GM21367 (cell line): Measurements from ENCODE around the gene PIP4K2A.
A peak's percentile ranks its signal among the peaks of the same experiment; 100 is the strongest.

Experiments
- ATAC-seq: cut with Tn5 transposase; IDR thresholded peaks from one replicate; pipeline ENCODE4 v1.9.1; 2021; ENCODE audit not compliant: unreplicated experiment

The PIP4K2A gene

DNA sequence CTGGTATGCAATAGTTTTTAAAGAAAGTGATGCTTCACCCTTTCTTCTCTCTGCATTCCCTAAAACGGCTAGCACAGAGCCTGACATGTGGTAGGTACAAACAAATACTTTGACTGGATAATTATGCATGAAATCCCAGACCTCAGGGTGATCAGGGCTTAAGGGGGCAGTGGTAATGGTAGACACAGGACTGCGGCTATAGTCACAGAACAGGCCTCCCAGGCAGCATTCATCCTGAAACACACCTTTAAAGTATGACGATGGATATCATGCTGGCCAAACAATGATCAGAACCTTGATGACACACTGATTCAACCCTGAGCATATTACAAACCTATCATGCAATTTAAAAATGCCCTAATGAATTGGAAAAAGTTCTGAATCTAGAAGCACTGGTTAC lies 110.8 kb downstream of the PIP4K2A start:
- ATAC-seq: no peak

DNA sequence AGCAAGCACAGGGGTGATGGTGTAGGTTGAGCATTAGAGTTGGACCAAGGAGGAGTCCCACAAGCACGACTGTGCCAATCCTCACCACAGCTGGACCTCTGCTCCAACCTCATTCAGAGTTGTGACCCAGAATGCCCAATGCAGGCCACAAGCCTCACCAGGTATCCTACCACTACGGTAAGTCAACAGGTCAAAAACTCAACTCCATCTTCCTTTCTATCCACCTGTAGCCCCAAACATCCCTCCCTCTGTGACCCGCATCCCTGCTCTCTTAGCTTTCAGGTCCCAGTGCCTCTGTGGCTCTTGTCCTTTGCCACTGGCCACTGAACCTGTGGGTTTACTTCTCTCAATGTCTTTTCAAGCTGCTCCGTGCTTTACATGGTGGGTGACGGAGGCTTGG lies 112.8 kb downstream of the PIP4K2A start:
- ATAC-seq: no peak

DNA sequence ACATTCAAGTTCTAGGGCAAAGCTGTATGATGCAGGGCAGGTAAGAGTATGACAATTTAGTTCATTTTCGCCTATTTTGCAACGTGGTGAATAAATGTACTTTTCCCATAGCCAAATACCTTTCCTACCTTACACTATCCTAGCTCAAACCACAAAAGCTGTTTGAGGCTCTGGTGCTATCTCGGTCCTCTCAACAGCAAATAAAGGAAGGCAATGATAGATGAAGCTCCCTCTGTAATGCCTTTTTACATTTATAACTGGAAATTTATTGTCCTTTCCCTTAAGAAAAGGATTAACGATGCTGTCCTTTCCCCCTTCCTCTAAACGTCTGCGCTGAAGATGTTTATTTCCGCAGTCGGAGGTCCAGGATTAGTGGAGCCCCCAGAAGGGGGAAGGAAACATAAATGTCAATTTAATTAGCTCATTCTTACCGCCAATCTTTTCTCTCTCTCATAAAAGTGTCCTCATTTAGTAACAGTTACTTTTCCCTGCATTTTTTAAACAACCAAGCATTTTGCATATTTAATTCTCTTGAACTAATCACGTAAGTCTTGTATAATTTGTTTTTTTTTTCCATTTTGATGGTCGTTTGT lies 114.6 kb downstream of the PIP4K2A start:
- ATAC-seq: no peak

DNA sequence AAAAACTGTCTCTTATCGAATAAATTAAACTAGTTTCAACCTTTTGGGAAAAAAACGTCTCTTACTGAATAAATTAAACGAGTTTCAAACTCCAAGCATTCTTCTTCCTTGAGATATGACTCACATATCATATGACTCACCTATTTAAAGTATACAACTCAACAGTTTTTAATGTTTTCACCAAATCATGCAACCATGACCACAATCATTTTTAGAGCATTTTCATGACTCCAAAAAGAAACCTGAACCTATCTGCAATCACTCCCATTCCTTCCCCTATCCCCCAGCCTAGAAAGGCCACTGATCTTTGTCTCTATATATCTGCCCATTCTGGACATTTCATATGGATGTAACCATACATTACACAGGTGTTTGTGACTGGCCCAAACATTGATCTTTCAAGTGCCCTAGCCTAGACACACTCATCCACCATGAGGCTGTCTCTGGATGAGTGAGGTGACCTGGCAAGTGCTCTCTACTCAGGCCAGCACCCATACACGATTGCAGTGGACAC lies 115.3 kb downstream of the PIP4K2A start:
- no peak for ATAC-seq

DNA sequence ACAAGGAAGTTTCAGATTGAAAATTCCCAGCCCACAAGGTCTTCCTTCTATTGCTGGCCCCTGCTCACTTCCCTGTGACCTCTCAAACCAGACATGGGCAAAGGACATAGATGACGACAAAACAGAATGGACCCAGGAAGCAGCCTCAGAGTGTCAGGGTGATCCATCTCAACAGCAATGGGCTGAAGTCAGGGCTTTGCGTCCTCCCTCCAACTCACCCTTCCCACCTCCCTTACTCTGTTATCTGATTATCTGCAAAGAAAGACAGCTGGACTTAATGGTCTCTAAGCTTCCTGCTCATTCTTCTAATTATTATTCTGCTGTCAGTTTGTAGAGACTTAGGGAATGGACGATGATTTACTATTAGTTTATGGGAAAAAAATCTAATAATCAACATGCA lies 115.9 kb downstream of the PIP4K2A start:
- no peak for ATAC-seq

DNA sequence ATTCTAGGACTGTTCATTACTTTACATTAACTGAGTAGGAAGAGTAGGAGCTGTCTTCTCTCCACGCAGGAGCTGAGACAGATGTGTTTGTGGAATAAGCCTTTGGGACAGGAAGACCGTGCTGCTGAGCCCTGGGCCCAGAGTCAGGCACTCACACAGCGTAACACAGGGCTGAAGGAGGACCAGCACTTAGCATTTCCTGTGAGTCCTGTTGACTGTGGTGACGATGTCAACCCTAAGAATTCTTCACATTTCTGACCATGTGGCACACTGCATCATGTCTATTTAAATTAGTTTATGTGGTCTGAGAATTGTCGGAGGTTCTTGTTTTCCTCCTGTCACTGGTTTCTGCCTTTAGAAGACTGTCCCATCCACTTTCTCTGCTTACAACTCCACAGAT lies 117.2 kb downstream of the PIP4K2A start:
- ATAC-seq: peak; percentile 78

DNA sequence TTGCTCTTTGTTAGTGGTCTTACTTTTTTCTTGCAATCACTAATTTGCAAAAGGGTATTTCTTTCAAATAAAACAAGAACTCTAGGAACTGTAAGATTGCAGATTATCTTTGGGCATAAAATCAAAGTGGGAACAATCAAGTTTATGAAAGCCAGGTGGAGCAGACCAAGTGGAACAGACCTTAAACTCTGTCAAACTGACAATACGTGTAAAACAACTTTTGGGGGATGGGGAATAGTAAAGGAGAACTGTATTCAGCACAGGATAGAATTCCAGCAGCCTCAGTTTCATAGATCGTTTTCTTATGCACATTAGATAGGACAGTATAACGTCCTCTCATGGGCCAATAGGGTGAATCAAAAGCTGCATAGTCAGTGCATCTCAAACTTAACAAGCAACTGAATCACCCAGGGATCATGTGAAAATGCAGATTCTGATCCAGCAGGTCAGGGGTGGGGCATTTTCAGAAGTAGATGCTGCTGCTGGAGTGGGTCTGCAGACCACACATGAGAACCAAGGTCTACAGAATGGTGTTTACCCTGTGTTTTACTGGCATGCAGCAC lies 120.7 kb downstream of the PIP4K2A start:
- no peak for ATAC-seq

DNA sequence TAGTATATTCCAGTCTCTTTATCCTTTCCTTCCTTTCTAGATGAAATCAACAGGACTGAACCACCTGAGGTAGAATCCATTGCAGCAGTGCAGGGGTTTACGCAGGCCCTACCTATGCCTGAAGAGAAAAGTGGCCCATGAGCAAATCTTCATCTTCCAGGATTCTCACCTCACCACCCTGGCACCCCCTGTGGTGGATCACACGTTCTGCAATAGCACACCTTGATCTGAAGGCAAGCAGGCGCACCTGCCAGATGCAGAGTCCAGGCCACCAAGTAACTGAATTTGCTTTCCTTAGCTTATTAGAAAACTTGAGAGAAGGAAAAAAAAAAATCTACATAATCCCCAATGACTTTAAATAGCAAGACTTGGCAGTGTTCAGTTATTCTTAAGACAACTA lies 121.4 kb downstream of the PIP4K2A start:
- ATAC-seq: no peak

DNA sequence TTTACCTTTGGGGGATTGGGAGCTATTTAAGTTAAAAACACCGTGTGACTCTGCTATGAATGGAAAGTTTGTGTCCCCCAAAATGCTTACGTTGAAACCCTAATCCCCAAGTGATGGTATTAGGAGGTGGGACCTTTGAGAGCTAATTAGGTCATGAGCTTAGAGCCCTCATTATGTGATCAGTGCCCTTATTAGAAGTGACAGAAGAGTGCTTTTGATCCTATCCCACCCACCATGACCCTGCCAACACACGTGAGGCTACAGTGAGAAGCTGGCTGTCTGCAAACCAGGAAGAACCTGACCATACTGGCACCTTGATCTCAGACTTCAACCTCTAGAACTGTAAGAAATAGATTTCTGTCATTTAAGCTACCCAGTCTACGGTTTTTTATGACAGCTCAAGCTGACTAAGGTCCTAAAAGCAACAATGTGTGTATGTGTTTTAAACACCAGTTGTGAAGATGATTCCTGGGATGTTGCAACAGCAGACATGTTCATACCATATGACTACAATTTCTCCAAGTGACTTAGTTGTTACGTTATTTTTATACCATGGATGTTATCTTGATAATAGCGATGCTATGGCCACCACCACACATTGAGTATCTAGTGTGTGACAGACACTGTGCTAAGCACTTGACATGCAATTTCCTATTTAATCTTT lies 124.4 kb downstream of the PIP4K2A start:
- no peak for ATAC-seq

DNA sequence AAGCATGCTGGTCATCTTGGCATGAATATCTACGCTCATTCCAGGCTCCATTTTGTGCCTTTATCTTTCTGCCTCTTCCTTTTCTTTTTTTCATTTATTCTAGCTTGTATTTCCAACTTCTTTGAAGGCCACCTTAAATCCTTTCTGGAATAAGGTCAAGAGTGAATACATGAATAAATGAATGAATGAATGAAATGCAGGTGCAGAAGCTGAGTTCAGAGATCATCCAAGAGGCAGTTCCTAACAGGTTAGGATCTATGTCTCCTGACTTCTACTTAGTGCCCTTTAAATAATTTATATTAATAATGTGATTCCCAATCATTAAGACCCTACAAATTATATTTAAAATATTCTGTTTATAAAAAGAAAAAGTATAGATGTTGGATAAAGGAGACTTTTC lies 125.9 kb downstream of the PIP4K2A start:
- no peak for ATAC-seq

DNA sequence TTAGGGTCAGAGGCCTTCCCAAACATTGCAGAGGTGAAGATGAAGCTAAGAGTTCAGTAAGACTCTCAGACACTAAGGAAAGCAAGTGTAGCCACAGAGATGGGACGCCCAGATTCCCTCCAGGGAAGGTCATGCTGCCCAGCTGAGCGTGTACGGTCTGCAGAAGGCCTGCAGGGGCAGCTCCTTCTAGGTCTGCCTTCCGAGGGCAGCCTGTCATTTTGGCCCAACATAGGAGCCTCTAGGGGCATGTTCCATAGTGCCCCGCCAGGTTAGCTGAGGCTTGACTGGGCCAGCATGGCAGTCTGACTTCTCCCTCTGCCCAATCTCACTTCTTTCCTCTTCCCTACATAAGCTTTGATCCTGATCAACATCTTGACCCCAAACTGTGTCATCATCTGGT lies 130.7 kb downstream of the PIP4K2A start:
- no peak for ATAC-seq

DNA sequence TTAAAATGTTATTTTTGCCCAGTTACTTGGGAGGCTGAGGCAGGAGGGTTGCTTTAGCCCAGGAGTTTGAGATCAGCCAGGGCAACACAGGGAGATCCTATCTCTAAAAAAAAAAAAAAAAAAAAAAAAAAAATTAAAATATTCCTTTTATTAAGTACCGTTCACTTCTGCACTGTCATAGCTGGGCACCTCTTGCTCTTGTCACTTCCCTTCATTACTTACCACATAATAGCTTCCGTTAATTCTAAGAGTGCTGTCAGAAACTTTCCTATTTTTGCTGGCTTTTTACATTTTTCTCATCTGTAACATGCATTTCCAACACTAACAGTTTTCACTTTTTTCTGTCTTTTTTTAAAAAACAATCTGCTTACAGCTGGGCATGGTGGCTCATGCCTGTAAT lies 132.9 kb downstream of the PIP4K2A start:
- no peak for ATAC-seq

DNA sequence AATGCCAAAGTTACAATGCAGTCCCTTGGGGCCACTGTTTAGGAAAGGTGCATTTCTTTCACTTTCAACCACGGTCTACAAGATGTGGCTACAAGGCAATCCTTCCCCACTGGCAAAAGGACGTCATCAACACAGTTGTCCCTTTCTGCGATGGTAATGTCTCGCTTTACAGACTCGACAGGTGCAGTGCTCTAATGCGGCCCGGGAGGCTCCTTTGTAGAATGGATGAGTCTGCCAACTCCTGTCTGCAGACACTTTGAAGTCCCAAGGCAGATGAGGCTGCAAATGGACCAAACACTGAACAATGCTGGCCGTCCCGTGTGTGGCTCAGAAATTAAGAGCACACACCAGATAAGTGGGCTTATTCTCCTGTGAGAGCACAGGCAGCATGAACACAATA lies 133.7 kb downstream of the PIP4K2A start:
- ATAC-seq: no peak

DNA sequence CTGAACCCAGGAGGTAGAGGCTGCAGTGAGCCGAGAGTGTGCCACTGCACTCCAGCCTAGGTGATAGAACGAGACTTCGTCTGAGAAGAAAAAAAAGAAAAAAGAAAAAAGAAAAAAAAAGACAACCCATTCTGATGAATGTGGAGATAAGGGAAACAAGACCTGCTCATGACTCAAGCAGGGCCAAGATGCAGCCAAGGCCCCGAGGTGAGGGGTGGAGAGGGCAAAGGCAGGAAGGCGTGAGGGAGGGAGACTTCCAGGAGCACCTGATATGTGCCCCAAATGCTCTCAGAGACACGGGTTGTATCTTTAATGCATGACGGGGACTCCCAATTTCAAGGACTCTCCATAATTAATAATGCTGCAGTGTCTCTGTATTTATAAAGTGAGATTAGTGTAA lies 134.6 kb downstream of the PIP4K2A start:
- ATAC-seq: no peak

DNA sequence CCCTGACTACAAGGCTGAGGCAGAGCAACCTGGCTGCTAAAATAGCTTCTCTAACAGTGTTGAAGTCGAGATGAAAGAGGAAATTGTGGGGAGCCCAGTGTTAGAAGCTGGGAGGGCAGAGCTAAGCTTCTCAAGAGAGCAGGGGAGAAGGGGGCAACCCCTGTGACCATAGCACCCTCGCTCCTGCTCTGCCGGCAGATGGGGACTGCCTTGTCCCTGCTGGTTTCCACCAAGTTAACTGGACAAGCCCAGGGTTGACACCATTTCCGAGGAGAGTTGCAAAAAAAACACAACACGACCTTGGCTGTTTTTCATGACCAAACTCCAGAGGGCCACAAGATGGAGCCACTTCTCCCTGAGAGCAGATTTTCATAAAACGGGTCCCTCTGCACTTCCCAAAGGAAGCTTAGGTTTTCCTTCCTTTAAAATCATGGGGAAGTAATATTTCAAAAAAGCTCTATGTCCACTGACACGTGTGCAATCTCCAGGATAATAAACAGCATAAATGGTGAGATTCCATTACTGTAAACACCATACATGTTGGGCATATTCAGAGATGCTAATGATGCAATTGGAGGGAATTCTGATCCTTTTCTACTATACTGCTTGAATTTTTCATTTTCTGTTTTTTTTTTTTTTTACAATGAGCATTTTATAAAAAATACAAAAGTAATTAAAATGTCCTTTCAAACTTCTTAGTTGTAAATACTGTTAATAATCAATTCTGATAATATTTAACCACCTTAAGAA lies 140.4 kb downstream of the PIP4K2A start:
- no peak for ATAC-seq

DNA sequence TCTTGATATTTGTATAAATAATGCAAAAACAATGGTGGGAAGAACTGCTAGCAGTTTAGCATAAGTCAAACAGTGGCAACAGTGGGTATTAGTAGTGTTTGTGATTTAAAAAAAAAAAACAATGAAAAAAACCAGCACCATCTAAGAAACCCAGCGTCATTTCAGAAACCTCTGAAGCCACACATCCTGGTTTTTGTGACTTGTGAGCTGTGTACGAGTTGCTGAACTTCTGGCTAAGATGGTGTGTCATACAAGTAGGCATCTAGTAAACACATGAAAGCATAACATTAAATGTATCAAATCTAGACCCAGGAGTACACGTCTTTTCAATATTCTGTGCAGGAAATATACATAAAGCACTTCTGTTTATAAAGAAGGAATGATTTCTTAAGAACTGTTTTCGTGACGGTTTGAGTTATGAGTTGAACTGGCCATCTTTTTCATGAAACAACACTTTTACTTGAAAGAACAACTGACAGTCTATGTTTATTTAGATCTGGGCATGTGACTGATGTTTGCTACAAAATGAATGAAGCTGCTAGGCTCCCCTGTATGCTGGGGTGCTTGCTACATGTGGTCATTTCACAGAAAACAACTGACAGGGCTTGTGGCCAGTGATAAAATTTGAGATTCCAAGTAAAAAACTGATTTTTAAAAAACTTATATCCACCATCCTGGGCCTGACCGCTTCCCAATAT lies 143.5 kb downstream of the PIP4K2A start:
- ATAC-seq: no peak

DNA sequence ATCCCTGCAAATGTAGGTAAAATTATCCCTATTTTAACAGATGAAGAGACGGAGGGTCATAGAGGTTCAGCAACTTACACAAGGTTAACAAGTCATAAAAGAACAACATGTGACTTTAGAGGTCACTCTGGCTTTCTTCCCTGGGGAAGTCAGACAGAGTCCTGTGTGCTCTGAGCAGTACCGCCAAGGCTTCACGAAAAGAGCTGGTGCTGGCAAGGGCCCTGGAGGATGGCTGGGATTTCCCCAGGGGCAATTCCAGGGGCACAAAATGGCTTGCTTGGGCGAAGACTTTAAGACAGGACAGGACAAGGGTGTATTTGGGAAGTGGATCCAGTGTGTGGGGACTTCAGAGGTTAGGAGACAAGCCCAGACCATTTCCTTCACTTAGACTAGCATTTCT lies 144.1 kb downstream of the PIP4K2A start:
- no peak for ATAC-seq

DNA sequence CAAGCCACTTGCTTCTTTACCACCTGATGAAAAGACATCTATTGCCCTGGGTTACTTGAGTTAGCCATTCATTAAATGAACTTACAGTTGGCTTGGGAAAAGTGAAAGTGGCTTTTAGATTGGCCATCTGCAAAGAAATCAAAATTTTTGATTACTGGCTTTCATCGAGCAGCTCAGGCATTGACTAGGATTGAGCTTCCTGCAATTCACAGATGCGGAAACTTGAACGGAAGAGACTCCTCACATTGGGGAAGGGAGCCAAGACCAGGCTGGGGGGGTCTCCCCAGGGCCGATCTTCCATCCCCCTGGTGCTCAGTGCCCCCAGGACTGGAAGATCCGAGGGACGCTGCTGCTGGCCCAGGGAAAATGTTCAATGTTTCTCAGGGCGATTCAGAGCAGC lies 145.4 kb downstream of the PIP4K2A start:
- ATAC-seq: no peak

DNA sequence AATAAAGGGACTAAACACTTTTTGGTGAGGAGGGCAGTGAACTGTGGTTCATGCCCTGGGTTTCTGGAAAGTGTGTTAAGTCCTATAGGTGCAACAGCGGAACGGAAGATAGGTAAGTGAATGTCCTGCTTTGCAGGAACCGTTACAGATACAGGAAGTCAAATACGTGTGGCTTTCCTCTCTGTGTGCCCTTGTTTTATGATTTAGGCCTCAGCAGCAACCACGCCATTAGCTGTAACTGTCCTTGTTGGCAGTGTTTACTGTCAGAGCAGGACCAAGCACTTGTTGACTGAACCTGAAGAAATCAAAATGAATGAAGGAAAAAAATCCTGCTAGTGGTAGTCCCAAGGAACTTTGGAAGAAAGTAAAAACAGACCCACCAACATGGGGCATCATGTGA lies 150.3 kb downstream of the PIP4K2A start:
- no peak for ATAC-seq

DNA sequence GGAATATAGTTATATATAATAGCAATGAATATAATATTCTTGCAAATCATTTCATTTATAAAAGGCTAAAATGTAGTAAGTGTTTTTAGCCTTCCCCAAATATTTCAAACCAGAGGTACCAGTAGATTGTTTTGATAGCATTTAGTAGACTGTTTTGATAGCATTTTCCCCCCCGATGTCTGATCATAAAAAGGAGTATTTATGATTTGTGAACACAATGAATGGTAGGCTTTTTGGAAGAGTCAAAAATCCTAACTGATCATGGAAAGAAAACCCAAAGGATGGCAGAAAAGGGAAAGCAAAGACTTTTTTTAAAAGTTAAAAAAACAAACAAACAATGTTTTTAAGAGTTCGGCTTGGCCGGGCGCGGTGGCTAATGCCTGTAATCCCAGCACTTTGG lies 152.5 kb downstream of the PIP4K2A start:
- no peak for ATAC-seq

DNA sequence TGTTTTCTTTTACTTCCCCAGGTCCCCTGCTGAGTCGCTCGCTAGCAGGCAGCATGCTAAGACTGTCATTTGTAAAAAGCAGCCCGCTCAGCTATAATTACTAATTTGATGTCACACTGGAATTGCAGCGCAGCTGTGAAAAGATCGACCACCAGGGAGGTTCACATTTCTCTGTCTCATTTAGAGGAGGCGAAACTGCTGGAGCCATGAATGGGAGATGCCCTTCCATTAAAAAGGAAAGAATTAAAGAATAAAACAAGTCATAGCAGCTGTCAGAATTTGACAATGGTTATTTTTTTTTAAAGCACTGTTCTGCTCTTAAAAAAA lies 153.5 kb downstream of the PIP4K2A start:
- no peak for ATAC-seq
